Stimulated activated CD4-positive, alpha-beta T cell treated with anti-CD3 and anti-CD28 coated beads, Interleukin-15, amount 100 ng/mL, for 48 hours (primary cell): ENCODE results near the gene TEX10.
A peak's percentile ranks its signal among the peaks of the same experiment; 100 is the strongest.
"Not testable (repeated sequence)": the region's sequence is repeated elsewhere in the genome, so short reads cannot be mapped to it uniquely, and the experiment has no call there.

Source experiments
- DNase-seq, 2 donors: peaks; one replicate each; pipeline ENCODE4 v3.0.0-alpha.2; 2020; ENCODE audit warnings: low read depth in 2 of 2

The TEX10 gene

GRCh38 chr9:100352727-100353505, at the start of gene TEX10:
Gene TEX10 (minus strand): TSS chr9:100352942. CDS start chr9:100349363, 3,579 bp downstream.
- DNase-seq = peak; percentile 79 to 86

- no peak for DNase-seq
Observed at GRCh38 chr9:100401042-100401441, 48.3 kb upstream of the TEX10 start.

- DNase-seq = no peak
Observed at GRCh38 chr9:100397529-100398266, 45.0 kb upstream of the TEX10 start.

GRCh38 chr9:100396769-100397168, 44.0 kb upstream of the TEX10 start:
- no peak for DNase-seq

GRCh38 chr9:100394816-100395215, 42.1 kb upstream of the TEX10 start:
- no peak for DNase-seq

- DNase-seq = no peak
Observed at GRCh38 chr9:100394032-100394695, 41.4 kb upstream of the TEX10 start.

GRCh38 chr9:100392989-100393388, 40.2 kb upstream of the TEX10 start:
- DNase-seq = not testable (repeated sequence)

- DNase-seq = no peak
Observed at GRCh38 chr9:100379862-100380261, 27.1 kb upstream of the TEX10 start.

- DNase-seq = no peak
Observed at GRCh38 chr9:100377015-100377414, 24.3 kb upstream of the TEX10 start.

GRCh38 chr9:100375658-100376057, 22.9 kb upstream of the TEX10 start:
- no peak for DNase-seq

GRCh38 chr9:100372648-100373047, 19.9 kb upstream of the TEX10 start:
- DNase-seq = no peak

- no peak for DNase-seq
Observed at GRCh38 chr9:100370064-100370723, 17.5 kb upstream of the TEX10 start.

- no peak for DNase-seq
Observed at GRCh38 chr9:100368672-100369071, 15.9 kb upstream of the TEX10 start.

- no peak for DNase-seq
Observed at GRCh38 chr9:100366121-100366520, 13.4 kb upstream of the TEX10 start.

- no peak for DNase-seq
Observed at GRCh38 chr9:100364013-100364412, 11.3 kb upstream of the TEX10 start.

- no peak for DNase-seq
Observed at GRCh38 chr9:100359057-100359456, 6.3 kb upstream of the TEX10 start.

GRCh38 chr9:100357501-100357900, 4.8 kb upstream of the TEX10 start:
- no peak for DNase-seq

GRCh38 chr9:100355561-100355960, 2.8 kb upstream of the TEX10 start:
- no peak for DNase-seq

GRCh38 chr9:100354121-100354800, 1.5 kb upstream of the TEX10 start:
- no peak for DNase-seq

GRCh38 chr9:100352201-100352726, 478 bp downstream of the TEX10 start:
- DNase-seq = peak; percentile 0 to 4

GRCh38 chr9:100351508-100351907, 1.2 kb downstream of the TEX10 start:
- DNase-seq = no peak
